Trophoblast cell (in vitro differentiated cells and primary cell): ENCODE results near the gene KDM4B.

Experiments used
- DNase-seq, 2 donors: peaks; one replicate each; pipeline ENCODE4 v3.0.0-alpha.2; 2016
- H2AFZ ChIP-seq: 2 replicates; pipeline ENCODE4 v1.6.1; 2013; ENCODE audit warnings: low read length, moderate library complexity, mild to moderate bottlenecking; ENCODE audit not compliant: insufficient read depth, poor library complexity
- H2AK5ac ChIP-seq: 2 replicates; pipeline ENCODE4 v1.6.1; 2013; ENCODE audit warnings: mild to moderate bottlenecking, low read length
- H2BK120ac ChIP-seq: 2 replicates; pipeline ENCODE4 v1.6.1; 2013; ENCODE audit warnings: low read length, mild to moderate bottlenecking, moderate library complexity; ENCODE audit not compliant: insufficient read depth, poor library complexity
- H2BK12ac ChIP-seq: 2 replicates; pipeline ENCODE4 v1.6.1; 2013; ENCODE audit warnings: mild to moderate bottlenecking, low read length, moderate library complexity
- H2BK5ac ChIP-seq: 2 replicates; pipeline ENCODE4 v1.6.1; 2013; ENCODE audit warnings: low read length, low read depth, moderate library complexity, mild to moderate bottlenecking; ENCODE audit not compliant: poor library complexity
- H3K14ac ChIP-seq: 2 replicates; pipeline ENCODE4 v1.6.1; 2013; ENCODE audit warnings: mild to moderate bottlenecking, low read length
- H3K18ac ChIP-seq: 2 replicates; pipeline ENCODE4 v1.6.1; 2013; ENCODE audit warnings: mild to moderate bottlenecking, low read length
- H3K23ac ChIP-seq: 2 replicates; pipeline ENCODE4 v1.6.1; 2013; ENCODE audit warnings: low read length
- H3K27ac ChIP-seq: 2 replicates; pipeline ENCODE4 v1.5.1; 2013; ENCODE audit warnings: low read depth, mild to moderate bottlenecking, inconsistent platforms, low read length, moderate library complexity
- H3K27me3 ChIP-seq: 2 replicates; pipeline ENCODE4 v1.6.1; 2013; ENCODE audit warnings: inconsistent platforms, mild to moderate bottlenecking, low read length, moderate library complexity; ENCODE audit not compliant: insufficient read depth
- H3K36me3 ChIP-seq, 2 experiments: 1 replicate in 1 of 2; 2 replicates in 1 of 2; pipeline ENCODE4 v1.6.1; 2013; ENCODE audit warnings: low read length in 2 of 2, mild to moderate bottlenecking in 2 of 2, moderate library complexity in 1 of 2; ENCODE audit not compliant: insufficient read depth in 2 of 2, control insufficient read depth in 1 of 2
- H3K4ac ChIP-seq: 2 replicates; pipeline ENCODE4 v1.6.1; 2013; ENCODE audit warnings: low read depth, mild to moderate bottlenecking, low read length, moderate library complexity
- H3K4me1 ChIP-seq, 2 experiments: 1 replicate in 1 of 2; 2 replicates in 1 of 2; pipeline ENCODE4 v1.6.1; 2013; ENCODE audit warnings: low read length in 2 of 2, mild to moderate bottlenecking in 2 of 2, moderate library complexity in 1 of 2; ENCODE audit not compliant: insufficient read depth in 2 of 2, control insufficient read depth in 1 of 2
- H3K4me2 ChIP-seq: 2 replicates; pipeline ENCODE4 v1.6.1; 2013; ENCODE audit warnings: inconsistent platforms, mild to moderate bottlenecking, low read length, moderate library complexity
- H3K4me3 ChIP-seq: 2 replicates; pipeline ENCODE4 v1.5.1; 2013; ENCODE audit warnings: mild to moderate bottlenecking, low read depth, low read length, inconsistent platforms
- H3K79me1 ChIP-seq: one replicate; pipeline ENCODE4 v1.6.1; 2013; ENCODE audit warnings: low read length
- H3K79me2 ChIP-seq: 2 replicates; pipeline ENCODE4 v1.6.1; 2013; ENCODE audit warnings: low read length, mild to moderate bottlenecking; ENCODE audit not compliant: control insufficient read depth, insufficient read depth, poor library complexity
- H3K9ac ChIP-seq: 2 replicates; pipeline ENCODE4 v1.6.1; 2013; ENCODE audit warnings: mild to moderate bottlenecking, low read length
- H3K9me3 ChIP-seq: 2 replicates; pipeline ENCODE4 v1.6.1; 2013; ENCODE audit warnings: low read depth, mild to moderate bottlenecking, control low read depth, inconsistent platforms, low read length; ENCODE audit not compliant: insufficient read depth
- H4K12ac ChIP-seq: 2 replicates; pipeline ENCODE4 v1.6.1; 2013; ENCODE audit warnings: low read depth, mild to moderate bottlenecking, low read length, moderate library complexity
- H4K8ac ChIP-seq: 2 replicates; pipeline ENCODE4 v1.6.1; 2013; ENCODE audit warnings: low read depth, mild to moderate bottlenecking, low read length, moderate library complexity
- H4K91ac ChIP-seq: one replicate; pipeline ENCODE4 v1.6.1; 2013; ENCODE audit warnings: low read depth, mild to moderate bottlenecking, low read length, moderate library complexity
- WGBS: extraction: QIAGEN DNeasy Blood & Tissue Kit; methylation state at CpG from one replicate; pipeline ENCODE4 v1.1.7; 2013; ENCODE audit warnings: missing lambda C conversion rate; ENCODE audit not compliant: insufficient read length, insufficient coverage; ENCODE audit errors: extremely low coverage; 5-methylcytosine and 5-hydroxymethylcytosine counted together

KDM4B gene

GRCh38 chr19:5092481-5092843 is 123.5 kb downstream of the KDM4B start:
- no peak overlapping the region for H2BK12ac ChIP-seq
- no peak overlapping the region for H4K8ac ChIP-seq
- no peak overlapping the region for H2BK5ac ChIP-seq
- H3K18ac ChIP-seq, result no peak overlapping the region
- H3K27ac ChIP-seq, result no peak overlapping the region
- no peak overlapping the region for H3K14ac ChIP-seq
- no peaks in the 10 kb centered on the region for H3K9me3 ChIP-seq
- H3K4me3 ChIP-seq, result no peak overlapping the region
- DNase-seq, result no peak
- WGBS, result no CpG with 5 or more reads among the region's 14 CpGs
- H3K4me2 ChIP-seq, result no peak overlapping the region
- H4K12ac ChIP-seq, result no peak overlapping the region
- H2BK120ac ChIP-seq, result no peak overlapping the region
- no peaks in the 10 kb centered on the region for H3K4me1 ChIP-seq
- no peaks in the 10 kb centered on the region for H3K79me1 ChIP-seq
- no peak overlapping the region for H3K23ac ChIP-seq
- H3K4ac ChIP-seq, result no peak overlapping the region
- H3K79me2 ChIP-seq, result no peaks in the 10 kb centered on the region
- H2AK5ac ChIP-seq, result no peak overlapping the region
- no peaks in the 10 kb centered on the region for H3K27me3 ChIP-seq
- H3K36me3 ChIP-seq, result peaks cover 68 to 71% of the 10 kb centered on the region in 2 experiments
- H4K91ac ChIP-seq, result no peak overlapping the region
- H3K9ac ChIP-seq, result no peak overlapping the region
- no peak overlapping the region for H2AFZ ChIP-seq

DNA sequence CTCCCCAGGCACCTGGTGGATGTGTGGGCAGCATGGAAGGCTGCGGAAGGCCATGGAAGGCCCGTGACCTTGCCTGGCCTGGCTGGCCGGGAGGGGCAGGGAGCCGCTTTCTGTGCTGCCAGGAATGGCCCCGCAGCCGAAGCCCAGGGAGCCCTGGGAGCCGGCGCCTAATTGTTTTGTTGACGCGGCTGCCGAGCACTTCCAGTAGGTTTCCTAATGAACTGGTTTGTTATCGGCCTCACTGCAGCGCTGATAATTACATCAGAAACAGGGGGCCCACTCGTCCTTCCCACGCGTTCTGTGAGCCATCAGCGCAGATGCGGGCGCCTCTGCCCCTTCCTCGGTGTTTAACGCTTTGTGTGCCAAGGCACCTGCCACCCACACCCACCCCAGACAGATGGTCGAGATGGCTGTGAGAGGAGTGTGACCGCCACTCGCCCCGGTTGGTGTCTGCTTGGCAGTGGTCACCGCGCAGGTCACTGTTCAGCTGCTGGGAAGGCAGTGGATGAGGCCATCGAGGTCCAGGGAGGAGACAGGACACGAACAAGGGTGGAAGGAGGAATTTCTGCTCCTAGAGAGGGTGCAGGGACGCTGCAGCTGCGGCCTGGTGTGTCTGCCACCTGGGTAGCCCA is 124.5 kb downstream of the KDM4B start:
- no peak overlapping the region for H2BK5ac ChIP-seq
- DNase-seq, result peak; percentile 76 to 89
- no peaks in the 10 kb centered on the region for H3K4me1 ChIP-seq
- no peak overlapping the region for H3K4me2 ChIP-seq
- H3K27ac ChIP-seq, result no peak overlapping the region
- peaks cover 67 to 70% of the 10 kb centered on the region in 2 experiments for H3K36me3 ChIP-seq
- no peaks in the 10 kb centered on the region for H3K79me2 ChIP-seq
- no peaks in the 10 kb centered on the region for H3K79me1 ChIP-seq
- H2BK120ac ChIP-seq, result no peak overlapping the region
- H3K14ac ChIP-seq, result no peak overlapping the region
- no peak overlapping the region for H2AFZ ChIP-seq
- peak overlapping the region; percentile 21 for H3K18ac ChIP-seq
- no peaks in the 10 kb centered on the region for H3K27me3 ChIP-seq
- no peak overlapping the region for H3K4ac ChIP-seq
- H4K8ac ChIP-seq, result no peak overlapping the region
- H4K12ac ChIP-seq, result no peak overlapping the region
- no peak overlapping the region for H3K9ac ChIP-seq
- no peak overlapping the region for H4K91ac ChIP-seq
- no CpG with 5 or more reads among the region's 31 CpGs for WGBS
- peaks cover 2% of the 10 kb centered on the region for H3K9me3 ChIP-seq
- H2BK12ac ChIP-seq, result no peak overlapping the region
- no peak overlapping the region for H2AK5ac ChIP-seq
- no peak overlapping the region for H3K23ac ChIP-seq
- no peak overlapping the region for H3K4me3 ChIP-seq

DNA sequence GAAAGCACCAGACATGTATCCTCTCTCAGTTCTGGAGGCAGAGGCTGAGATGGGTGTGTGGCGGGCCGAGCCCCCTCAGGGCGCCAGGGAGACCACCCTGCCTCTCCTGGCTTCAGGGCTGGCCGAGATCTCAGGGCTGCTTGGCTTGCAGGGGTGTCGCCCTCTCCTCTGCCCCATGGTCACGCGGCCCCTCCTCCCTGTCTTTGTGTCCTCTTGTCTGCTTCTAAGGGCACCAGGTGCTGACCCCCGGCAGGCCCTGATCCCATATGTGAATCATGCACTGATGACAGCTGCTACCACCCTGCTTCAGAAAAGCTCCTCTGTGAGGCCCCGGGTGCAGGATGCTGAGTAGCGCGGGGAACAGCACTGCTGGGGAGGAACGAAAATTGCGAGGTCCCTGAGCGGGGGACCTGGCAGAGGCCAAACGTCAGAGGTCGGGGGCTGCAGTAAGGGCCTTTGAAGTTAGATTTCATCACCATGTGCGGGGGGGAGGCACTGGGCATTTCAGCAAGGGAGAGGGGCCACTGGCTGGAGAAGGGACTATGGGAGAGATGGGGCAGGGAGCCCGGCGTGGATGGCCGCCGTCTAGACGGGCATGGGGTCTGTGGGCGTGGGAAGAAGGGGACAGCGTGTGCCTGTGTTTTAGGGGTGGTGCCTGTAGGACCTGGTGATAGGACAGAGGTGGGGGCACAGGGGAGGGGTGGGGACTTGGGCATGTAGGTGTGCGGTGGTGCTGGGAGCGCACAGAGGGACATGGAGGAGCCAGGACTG is 125.2 kb downstream of the KDM4B start:
- H3K18ac ChIP-seq, result no peak overlapping the region
- no peak overlapping the region for H4K8ac ChIP-seq
- H2BK12ac ChIP-seq, result no peak overlapping the region
- H3K23ac ChIP-seq, result no peak overlapping the region
- peak; percentile 69 to 80 for DNase-seq
- no peak overlapping the region for H3K4me3 ChIP-seq
- H4K12ac ChIP-seq, result no peak overlapping the region
- peaks cover 5% of the 10 kb centered on the region for H3K9me3 ChIP-seq
- WGBS, result no CpG with 5 or more reads among the region's 26 CpGs
- H2AK5ac ChIP-seq, result no peak overlapping the region
- H3K27me3 ChIP-seq, result no peaks in the 10 kb centered on the region
- H3K36me3 ChIP-seq, result peaks cover 67 to 70% of the 10 kb centered on the region in 2 experiments
- no peak overlapping the region for H2BK120ac ChIP-seq
- no peaks in the 10 kb centered on the region for H3K4me1 ChIP-seq
- no peaks in the 10 kb centered on the region for H3K79me2 ChIP-seq
- H4K91ac ChIP-seq, result no peak overlapping the region
- no peak overlapping the region for H3K14ac ChIP-seq
- no peak overlapping the region for H2AFZ ChIP-seq
- H3K4me2 ChIP-seq, result no peak overlapping the region
- H3K4ac ChIP-seq, result no peak overlapping the region
- H3K9ac ChIP-seq, result no peak overlapping the region
- H2BK5ac ChIP-seq, result no peak overlapping the region
- no peak overlapping the region for H3K27ac ChIP-seq
- H3K79me1 ChIP-seq, result no peaks in the 10 kb centered on the region

GRCh38 chr19:5094768-5095567 is 126.1 kb downstream of the KDM4B start:
- Histone ChIP-seq H3K79me2 (no peaks in the 10 kb centered on the region), H2BK5ac (no peak overlapping the region), H4K12ac (no peak overlapping the region), H3K4ac (no peak overlapping the region), H3K4me3 (no peak overlapping the region), H3K14ac (no peak overlapping the region), H3K27me3 (no peaks in the 10 kb centered on the region), H3K4me2 (no peak overlapping the region), H3K9ac (no peak overlapping the region), H3K9me3 (peaks cover 5% of the 10 kb centered on the region), H3K36me3 (peaks cover 69 to 74% of the 10 kb centered on the region in 2 experiments), H4K91ac (no peak overlapping the region), H2BK12ac (no peak overlapping the region), H2AFZ (no peak overlapping the region), H3K79me1 (no peaks in the 10 kb centered on the region), H4K8ac (no peak overlapping the region), H3K18ac (no peak overlapping the region), H3K23ac (no peak overlapping the region), H2AK5ac (no peak overlapping the region), H2BK120ac (no peak overlapping the region), H3K4me1 (no peaks in the 10 kb centered on the region), H3K27ac (no peak overlapping the region)
- no CpG with 5 or more reads among the region's 31 CpGs for WGBS
- DNase-seq, result no peak
